Adrenal gland (tissue), 12 donors: ENCODE data around the gene KDM2B. TPM values are rescaled to one million over a fixed set of nuclear protein-coding genes. Genes with fewer than 3 reads are reported as not detected.
A peak's percentile ranks its signal among the peaks of the same experiment; 100 is the strongest.

Experiments used
- DNase-seq, 7 donors: peaks; one replicate each; pipeline ENCODE4 v3.0.0-alpha.2; 2019 to 2020
- H3K27ac ChIP-seq, 5 donors: fragments of 200-600 bp; sonication (generic) in 4 of 5; 1 replicate in 3 of 5; 2 replicates in 2 of 5; pipeline versions ENCODE4 v1.5.1 to v1.8.0; 2016 to 2020; ENCODE audit warnings: mild to moderate bottlenecking in 1 of 5
- H3K27me3 ChIP-seq: fragments of 200-600 bp; 2 replicates; pipeline ENCODE4 v1.8.0; 2021
- H3K36me3 ChIP-seq, 2 donors: fragments of 200-600 bp; replicated peaks in 1 of 2; 1 replicate in 1 of 2; 2 replicates in 1 of 2; pipeline versions ENCODE4 v1.5.1 to v1.8.0; 2018 to 2022
- H3K4me1 ChIP-seq, 2 donors: fragments of 200-600 bp; replicated peaks in 1 of 2; 1 replicate in 1 of 2; 2 replicates in 1 of 2; pipeline versions ENCODE4 v1.5.1 to v1.8.0; 2018 to 2021
- H3K4me3 ChIP-seq, 4 donors: fragments of 200-600 bp; sonication (generic) in 3 of 4; one replicate each; pipeline ENCODE4 v1.5.1; 2016 to 2018
- H3K9me3 ChIP-seq, 3 donors: fragments of 200-600 bp; sonication (generic) in 1 of 3; replicated peaks in 1 of 3; 1 replicate in 2 of 3; 2 replicates in 1 of 3; pipeline versions ENCODE4 v1.5.1 to v1.8.0; 2016 to 2021
- POLR2A ChIP-seq, 2 donors: fragments of 450-650 bp; IDR thresholded peaks; one replicate each; pipeline ENCODE4 v1.6.1; 2017; ENCODE audit warnings: antibody characterized with exemption in 2 of 2, mild to moderate bottlenecking in 2 of 2, moderate library complexity in 1 of 2
- WGBS, 4 donors: extraction: QIAGEN DNeasy Blood & Tissue Kit in 2 of 4; methylation state at CpG; one replicate each; pipeline versions ENCODE4 v1.1.5 to v1.1.7; 2013 to 2017; 5-methylcytosine and 5-hydroxymethylcytosine counted together
- intact Hi-C, 2 donors: fragments of 100-400 bp; cut with DNase I; formaldehyde crosslinking; loops; one replicate each; pipeline versions ENCODE4 v1.14.1 to v1.15.0; 2022 to 2023
- polyA plus RNA-seq, 3 donors: library from polyadenylated mRNA; stranded (reverse); fragments of 200-250 nt in 2 of 3; fragments of 350-450 nt in 1 of 3; fragmentation: Illumina TruSeq in 1 of 3; extraction: RNeasy Lipid Tissue Mini Kit (QIAGEN cat#74804) in 1 of 3; gene quantifications; one replicate each; pipeline ENCODE4 v1.2.3, GENCODE V29; 2013 to 2014
- total RNA-seq, 9 donors: library from RNA; depleted of rRNA in 4 of 9; stranded (reverse); fragments of >200 nt in 4 of 9; fragments of 120-200 nt in 1 of 9; fragmentation: NEBNext Ultra II Directional in 1 of 9; extraction: Animal tissue kit (Norgen Biotek cat#: 25700) in 1 of 9; gene quantifications; one replicate each; pipeline versions ENCODE4 v1.1.0 to v1.2.4, GENCODE V29; 2013 to 2023
- TF ChIP-seq, protein P1 (sequence below), 6 experiments: fragments of 450-650 bp in 4 of 6; fragments of 200-600 bp in 2 of 6; sonication (generic) in 1 of 6; IDR thresholded peaks; 1 replicate in 5 of 6; 2 replicates in 1 of 6; pipeline versions ENCODE4 v1.5.1 to v1.8.0; 2016 to 2021; ENCODE audit warnings: antibody characterized with exemption in 6 of 6, mild to moderate bottlenecking in 2 of 6, moderate library complexity in 1 of 6
- donor health status: healthy with polysubstance abuse.
- donor health status: Bipolar disorder and iron deficiency.
- donor health status: DM: yes; HTN: yes; CAD: no.
- donor health status: DM: no; HTN: no; CAD: no.
- donor health status: DM: no; HTN: no; CAD: no.
- donor health status: DM: yes; HTN: yes; CAD: no.

Gene KDM2B
- total and polyA plus RNA-seq, 12 donors, result 5.0 to 40.6 (median 17.2) TPM

DNA sequence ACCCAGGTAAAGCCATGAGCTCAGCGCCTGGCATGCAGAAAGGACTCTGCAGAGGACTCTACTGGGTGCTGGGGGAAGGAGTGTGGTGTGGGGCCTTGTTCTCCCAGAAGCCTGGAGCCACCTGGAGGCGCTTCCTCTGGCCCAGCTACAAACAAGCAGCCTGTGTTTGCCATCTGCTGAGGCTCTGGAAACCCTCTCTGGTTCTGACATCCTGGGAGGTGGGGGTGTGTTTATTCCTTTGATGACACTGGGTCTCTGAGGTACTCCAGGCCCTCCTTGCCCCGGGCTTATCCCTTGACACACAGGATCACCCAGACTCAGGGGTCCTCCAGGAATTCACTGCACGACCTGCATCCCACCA lies 136.0 kb downstream of the KDM2B start:
- Histone ChIP-seq H3K9me3 (no peaks in the 10 kb centered on the region), H3K27ac (no peak overlapping the region), H3K36me3 (peaks cover 0 to 23% of the 10 kb centered on the region in 2 donors), H3K27me3 (no peaks in the 10 kb centered on the region), H3K4me3 (no peak overlapping the region), H3K4me1 (no peaks in the 10 kb centered on the region)
- 85 to 94% (median 91%) methylated on average over 3 to 4 of the region's 4 CpGs; no CpG with 5 or more reads in 1 of the 4 donors for WGBS, 4 donors
- no peak for DNase-seq
- TF ChIP-seq POLR2A (IDR thresholded peaks at IDR 0.05), result no peak
- TF ChIP-seq, protein P1, sequence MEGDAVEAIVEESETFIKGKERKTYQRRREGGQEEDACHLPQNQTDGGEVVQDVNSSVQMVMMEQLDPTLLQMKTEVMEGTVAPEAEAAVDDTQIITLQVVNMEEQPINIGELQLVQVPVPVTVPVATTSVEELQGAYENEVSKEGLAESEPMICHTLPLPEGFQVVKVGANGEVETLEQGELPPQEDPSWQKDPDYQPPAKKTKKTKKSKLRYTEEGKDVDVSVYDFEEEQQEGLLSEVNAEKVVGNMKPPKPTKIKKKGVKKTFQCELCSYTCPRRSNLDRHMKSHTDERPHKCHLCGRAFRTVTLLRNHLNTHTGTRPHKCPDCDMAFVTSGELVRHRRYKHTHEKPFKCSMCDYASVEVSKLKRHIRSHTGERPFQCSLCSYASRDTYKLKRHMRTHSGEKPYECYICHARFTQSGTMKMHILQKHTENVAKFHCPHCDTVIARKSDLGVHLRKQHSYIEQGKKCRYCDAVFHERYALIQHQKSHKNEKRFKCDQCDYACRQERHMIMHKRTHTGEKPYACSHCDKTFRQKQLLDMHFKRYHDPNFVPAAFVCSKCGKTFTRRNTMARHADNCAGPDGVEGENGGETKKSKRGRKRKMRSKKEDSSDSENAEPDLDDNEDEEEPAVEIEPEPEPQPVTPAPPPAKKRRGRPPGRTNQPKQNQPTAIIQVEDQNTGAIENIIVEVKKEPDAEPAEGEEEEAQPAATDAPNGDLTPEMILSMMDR (IDR thresholded peaks at IDR 0.05), result no peak
- intact Hi-C loops, result loop anchor here in 1 of 2 donors (5.0 kb wide), 1 partner anchor 113 kb away; no protein-coding TSS in a partner anchor

DNA sequence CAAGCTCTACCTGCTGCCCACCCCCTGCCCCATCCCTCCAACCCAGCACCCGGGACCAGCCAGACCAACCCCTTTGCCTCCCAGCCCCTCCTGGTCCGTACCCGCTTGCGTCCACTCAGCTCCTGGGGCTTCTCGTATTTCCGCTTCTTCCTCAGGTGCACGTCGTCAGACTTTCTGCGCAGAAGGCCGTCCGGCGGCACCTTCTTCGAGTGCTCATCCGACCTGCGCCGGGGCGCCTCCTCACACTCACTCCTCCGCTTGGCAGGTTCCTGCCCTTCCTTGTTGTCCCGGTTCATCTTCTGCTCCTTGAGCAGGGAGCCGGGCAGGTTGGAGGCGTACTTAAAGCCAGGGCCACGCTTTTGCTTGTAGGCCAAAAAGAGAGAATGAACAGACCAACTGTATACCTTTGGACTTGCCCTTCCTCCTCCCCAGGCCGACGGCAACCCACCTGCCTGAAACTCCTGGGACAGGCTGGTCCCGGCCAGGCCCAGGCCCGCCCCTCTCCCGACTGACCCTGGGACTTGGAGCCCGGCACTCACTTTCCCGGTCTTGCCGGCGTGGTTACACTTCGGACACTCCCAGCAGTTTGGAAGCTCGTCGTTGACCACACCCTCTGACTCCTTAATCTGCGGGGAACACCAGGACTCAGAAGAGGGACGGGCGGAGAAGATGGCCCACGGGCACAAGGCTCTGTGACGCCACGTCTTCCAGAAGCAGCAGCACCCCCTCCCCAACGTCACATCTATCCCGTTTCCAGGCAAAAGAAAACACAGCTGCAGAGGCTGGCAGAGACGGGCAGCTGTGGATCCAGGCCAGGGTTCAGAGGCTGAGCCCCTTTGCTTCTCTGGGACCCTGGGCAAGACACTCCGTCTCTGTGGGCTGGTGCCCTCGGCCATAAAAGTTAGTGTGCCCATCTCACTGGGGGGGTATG lies 136.6 kb downstream of the KDM2B start:
- Histone ChIP-seq H3K4me1 (no peaks in the 10 kb centered on the region), H3K36me3 (peaks cover 0 to 30% of the 10 kb centered on the region in 2 donors), H3K9me3 (no peaks in the 10 kb centered on the region), H3K4me3 (no peak overlapping the region), H3K27me3 (no peaks in the 10 kb centered on the region), H3K27ac (no peak overlapping the region)
- intact Hi-C loops, result loop anchor here (1.0 to 5.0 kb wide), 2 partner anchors 110 to 112 kb away; no protein-coding TSS in a partner anchor
- TF ChIP-seq, protein P1 (IDR thresholded peaks at IDR 0.05), result no peak
- TF ChIP-seq POLR2A (IDR thresholded peaks at IDR 0.05), result no peak
- 88 to 94% (median 89%) methylated on average over 41 to 45 of the region's 45 CpGs for WGBS, 4 donors
- DNase-seq, result no peak

DNA sequence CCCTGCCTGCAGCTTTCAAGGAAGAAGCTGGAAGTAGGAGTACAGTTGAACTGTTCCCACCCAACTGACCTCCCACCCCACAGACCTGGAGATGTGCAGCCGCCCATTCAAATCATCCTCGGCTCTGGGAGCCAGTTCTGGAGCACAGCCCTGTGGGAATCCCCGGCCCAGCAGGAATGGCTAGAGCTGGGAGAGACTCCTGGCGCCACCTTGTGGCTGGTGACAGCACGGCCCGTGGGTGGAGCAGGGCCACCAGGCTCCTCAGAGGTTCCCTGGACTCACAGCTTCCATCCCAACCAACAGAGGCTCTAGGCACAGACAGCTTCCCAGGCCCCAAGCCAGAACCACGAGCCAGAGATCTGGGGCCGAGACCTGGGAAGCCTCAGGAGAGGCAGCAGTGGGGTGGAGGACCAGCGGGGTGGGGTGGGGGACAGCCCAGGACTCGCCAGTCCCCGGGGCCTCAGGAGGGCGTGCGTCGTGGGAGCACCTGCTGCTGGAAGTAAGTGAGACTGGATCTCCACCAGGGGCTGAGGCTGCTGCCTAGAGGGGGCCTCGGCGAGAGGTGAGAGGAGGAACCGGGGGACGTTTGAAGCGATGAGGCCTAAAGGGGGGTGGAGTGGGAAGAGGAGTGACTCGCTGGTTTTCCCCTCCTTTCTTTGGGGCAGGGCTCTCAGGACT lies 137.5 kb downstream of the KDM2B start:
- Histone ChIP-seq H3K36me3 (peaks cover 0 to 35% of the 10 kb centered on the region in 2 donors), H3K27ac (no peak overlapping the region), H3K4me3 (no peak overlapping the region), H3K27me3 (no peaks in the 10 kb centered on the region), H3K4me1 (no peaks in the 10 kb centered on the region), H3K9me3 (no peaks in the 10 kb centered on the region)
- intact Hi-C loops, result loop anchor here (1.0 to 5.0 kb wide), 2 partner anchors 109 to 111 kb away; no protein-coding TSS in a partner anchor
- no peak for TF ChIP-seq POLR2A (IDR thresholded peaks at IDR 0.05)
- TF ChIP-seq, protein P1 (IDR thresholded peaks at IDR 0.05), result peak; percentile 80 to 88 (median 84)
- peak; percentile 83 to 93 (median 88) for DNase-seq
- WGBS, 4 donors, result 53 to 71% (median 60%) methylated on average over 16 to 20 of the region's 20 CpGs
